ENCODE measurements around the gene TPCN2. TPM values are rescaled to one million over a fixed set of nuclear protein-coding genes. Genes with fewer than 3 reads are reported as not detected.

The TPCN2 gene
- total RNA-seq, 1 donor from 2014 or later, result 14.2 TPM

- no peak for TF ChIP-seq CTCF (conservative IDR thresholded peaks at IDR 0.05)
- no peaks in the 10 kb centered on the region for H3K36me3 Mint-ChIP-seq (ENCODE audit: low read depth)
- no peak overlapping the region for H3K27ac Mint-ChIP-seq (ENCODE audit: unreplicated experiment)
- no peaks in the 10 kb centered on the region for H3K9me3 Mint-ChIP-seq
- H3K27me3 Mint-ChIP-seq (ENCODE audit: low read depth), result peaks cover 22% of the 10 kb centered on the region
- H3K4me1 Mint-ChIP-seq, result peaks cover 21% of the 10 kb centered on the region
- no peak for DNase-seq (ENCODE audit: low read depth, low spot score)
- H3K4me3 Mint-ChIP-seq, result no peak overlapping the region
Measured at GRCh38 chr11:69008737-69009440, 39.8 kb upstream of the TPCN2 start.

GRCh38 chr11:69009441-69010211 lies 39.1 kb upstream of the TPCN2 start:
- no peak overlapping the region for H3K27ac Mint-ChIP-seq (ENCODE audit: unreplicated experiment)
- H3K4me3 Mint-ChIP-seq, result no peak overlapping the region
- H3K4me1 Mint-ChIP-seq, result peaks cover 21% of the 10 kb centered on the region
- peaks cover 25% of the 10 kb centered on the region for H3K27me3 Mint-ChIP-seq (ENCODE audit: low read depth)
- no peaks in the 10 kb centered on the region for H3K9me3 Mint-ChIP-seq
- no peaks in the 10 kb centered on the region for H3K36me3 Mint-ChIP-seq (ENCODE audit: low read depth)
- TF ChIP-seq CTCF (conservative IDR thresholded peaks at IDR 0.05), result no peak
- DNase-seq (ENCODE audit: low read depth, low spot score), result no peak

- no peak for DNase-seq (ENCODE audit: low read depth, low spot score)
- H3K27ac Mint-ChIP-seq (ENCODE audit: unreplicated experiment), result no peak overlapping the region
- TF ChIP-seq CTCF (conservative IDR thresholded peaks at IDR 0.05), result no peak
Measured at GRCh38 chr11:69010361-69010891, 38.3 kb upstream of the TPCN2 start.

GRCh38 chr11:69010964-69011623 lies 37.6 kb upstream of the TPCN2 start:
- no peaks in the 10 kb centered on the region for H3K36me3 Mint-ChIP-seq (ENCODE audit: low read depth)
- TF ChIP-seq CTCF (conservative IDR thresholded peaks at IDR 0.05), result no peak
- DNase-seq (ENCODE audit: low read depth, low spot score), result peak; percentile 58
- no peak overlapping the region for H3K4me3 Mint-ChIP-seq
- peaks cover 27% of the 10 kb centered on the region for H3K27me3 Mint-ChIP-seq (ENCODE audit: low read depth)
- peaks cover 21% of the 10 kb centered on the region for H3K4me1 Mint-ChIP-seq
- no peak overlapping the region for H3K27ac Mint-ChIP-seq (ENCODE audit: unreplicated experiment)
- H3K9me3 Mint-ChIP-seq, result no peaks in the 10 kb centered on the region

More at GRCh38 chr11:69010361-69010891, 38.3 kb upstream of the TPCN2 start:
- Mint-ChIP-seq H3K36me3 (ENCODE audit: low read depth) (no peaks in the 10 kb centered on the region), H3K4me1 (peaks cover 21% of the 10 kb centered on the region), H3K4me3 (no peak overlapping the region), H3K9me3 (no peaks in the 10 kb centered on the region), H3K27me3 (ENCODE audit: low read depth) (peaks cover 27% of the 10 kb centered on the region)

- Mint-ChIP-seq H3K4me3 (no peak overlapping the region), H3K9me3 (no peaks in the 10 kb centered on the region), H3K36me3 (ENCODE audit: low read depth) (no peaks in the 10 kb centered on the region), H3K27me3 (ENCODE audit: low read depth) (peaks cover 27% of the 10 kb centered on the region), H3K27ac (ENCODE audit: unreplicated experiment) (no peak overlapping the region), H3K4me1 (peaks cover 21% of the 10 kb centered on the region)
- no peak for DNase-seq (ENCODE audit: low read depth, low spot score)
- no peak for TF ChIP-seq CTCF (conservative IDR thresholded peaks at IDR 0.05)
Measured at GRCh38 chr11:69011624-69012091, 37.1 kb upstream of the TPCN2 start.

Data from neural crest cell (in vitro differentiated cells).